Hepatocyte (in vitro differentiated cells): ENCODE measurements around the gene ILDR2. TPM values are rescaled to one million over a fixed set of nuclear protein-coding genes. Genes with fewer than 3 reads are reported as not detected.

ENCODE experiments used
- DNase-seq: peaks from one replicate; pipeline ENCODE4 v3.0.0-alpha.2; 2016; ENCODE audit warnings: low spot score
- H2AFZ ChIP-seq: fragments of 200-600 bp; sonication (generic); 2 replicates; pipeline ENCODE4 v1.6.0; 2016; ENCODE audit warnings: antibody characterized with exemption, mild to moderate bottlenecking
- H3K27ac ChIP-seq: fragments of 200-600 bp; sonication (generic); 2 replicates; pipeline ENCODE4 v1.5.1; 2016; ENCODE audit warnings: mild to moderate bottlenecking
- H3K27me3 ChIP-seq: fragments of 200-600 bp; sonication (generic); 2 replicates; pipeline ENCODE4 v1.6.1; 2016
- H3K36me3 ChIP-seq: fragments of 200-600 bp; sonication (generic); replicated peaks from 2 replicates; pipeline ENCODE4 v1.5.1; 2016; ENCODE audit warnings: low read depth; ENCODE audit not compliant: insufficient read depth
- H3K4me1 ChIP-seq: fragments of 200-600 bp; sonication (generic); 2 replicates; pipeline ENCODE4 v1.5.1; 2016; ENCODE audit warnings: mild to moderate bottlenecking, moderate library complexity; ENCODE audit not compliant: insufficient read depth
- H3K4me2 ChIP-seq: fragments of 200-600 bp; sonication (generic); 2 replicates; pipeline ENCODE4 v1.6.0; 2016
- H3K4me3 ChIP-seq: fragments of 200-600 bp; sonication (generic); 2 replicates; pipeline ENCODE4 v1.5.1; 2016; ENCODE audit warnings: mild to moderate bottlenecking
- H3K79me2 ChIP-seq: fragments of 200-600 bp; sonication (generic); 2 replicates; pipeline ENCODE4 v1.6.0; 2017; ENCODE audit warnings: mild to moderate bottlenecking
- H3K9me2 ChIP-seq: fragments of 200-600 bp; sonication (generic); replicated peaks from 2 replicates; pipeline ENCODE4 v1.6.0; 2017; ENCODE audit warnings: mild to moderate bottlenecking; ENCODE audit not compliant: insufficient read depth
- H3K9me3 ChIP-seq: fragments of 200-600 bp; sonication (generic); 2 replicates; pipeline ENCODE4 v1.5.1; 2016; ENCODE audit warnings: low read depth, mild to moderate bottlenecking
- H4K20me1 ChIP-seq: fragments of 200-600 bp; sonication (generic); 2 replicates; pipeline ENCODE4 v1.6.0; 2016; ENCODE audit warnings: mild to moderate bottlenecking; ENCODE audit not compliant: insufficient read depth, poor library complexity, severe bottlenecking
- EZH2 ChIP-seq: fragments of 200-600 bp; sonication (generic); IDR thresholded peaks from 2 replicates; pipeline ENCODE4 v1.6.1; 2016; ENCODE audit warnings: antibody characterized with exemption, mild to moderate bottlenecking, borderline replicate concordance
- EZH2phosphoT487 ChIP-seq: fragments of 200-600 bp; sonication (generic); IDR thresholded peaks from one replicate; pipeline ENCODE4 v1.6.1; 2018; ENCODE audit warnings: antibody characterized with exemption, mild to moderate bottlenecking, low read depth, moderate library complexity; ENCODE audit not compliant: unreplicated experiment, severe bottlenecking
- WGBS: methylation state at CpG from one replicate; pipeline ENCODE4 v1.1.6; 2016; ENCODE audit warnings: low lambda C conversion rate; ENCODE audit errors: missing lambda C conversion rate; 5-methylcytosine and 5-hydroxymethylcytosine counted together
- polyA plus RNA-seq: library from polyadenylated mRNA; unstranded; fragments of >200 nt; fragmentation: Nextera tagmentation; extraction: Ambion mirVana; gene quantifications from 2 replicates; pipeline ENCODE4 v1.2.1, GENCODE V29; 2016
- total RNA-seq: library from RNA; depleted of rRNA; stranded (reverse); fragments of >200 nt; gene quantifications from 2 replicates; pipeline ENCODE4 v1.2.3, GENCODE V29; 2014
- TF ChIP-seq, protein P1 (sequence below): fragments of 200-600 bp; sonication (generic); IDR thresholded peaks from 2 replicates; pipeline ENCODE4 v1.5.1; 2016; ENCODE audit warnings: antibody characterized with exemption, mild to moderate bottlenecking; ENCODE audit not compliant: poor library complexity

The ILDR2 gene
- total and polyA plus RNA-seq, 2 experiments from 2014 or later: 1.6 to 3.4 TPM

DNA sequence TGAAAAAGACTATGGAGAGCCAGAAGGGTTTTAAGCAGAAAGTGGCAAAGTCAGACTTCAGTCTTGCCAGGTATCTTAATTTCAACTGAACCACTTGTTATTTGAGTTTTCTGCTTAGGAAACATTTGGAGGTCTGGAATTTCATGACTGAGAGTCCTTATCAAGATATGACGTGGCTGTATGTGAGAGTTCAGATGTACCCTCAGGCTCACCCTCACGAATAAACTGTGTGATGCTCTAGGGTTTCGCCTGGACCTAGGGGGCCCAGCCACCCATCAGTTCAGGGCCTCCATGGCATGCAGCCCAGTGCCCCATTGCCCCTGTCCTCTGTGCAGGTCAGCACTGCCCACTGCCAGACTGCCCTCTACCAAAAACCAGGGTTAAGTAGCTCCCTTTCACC lies 68.7 kb downstream of the ILDR2 start:
- Histone ChIP-seq H3K4me2 (no peak overlapping the region), H3K79me2 (no peaks in the 10 kb centered on the region), H3K9me3 (no peaks in the 10 kb centered on the region), H3K9me2 (no peaks in the 10 kb centered on the region), H3K27ac (no peak overlapping the region), H2AFZ (no peak overlapping the region), H3K4me1 (no peaks in the 10 kb centered on the region), H4K20me1 (no peaks in the 10 kb centered on the region), H3K4me3 (no peak overlapping the region), H3K36me3 (no peaks in the 10 kb centered on the region), H3K27me3 (no peaks in the 10 kb centered on the region)
- WGBS: 59% methylated on average over 3 of the region's 3 CpGs
- DNase-seq: no peak
- no peak for TF ChIP-seq EZH2
- TF ChIP-seq, protein P1, sequence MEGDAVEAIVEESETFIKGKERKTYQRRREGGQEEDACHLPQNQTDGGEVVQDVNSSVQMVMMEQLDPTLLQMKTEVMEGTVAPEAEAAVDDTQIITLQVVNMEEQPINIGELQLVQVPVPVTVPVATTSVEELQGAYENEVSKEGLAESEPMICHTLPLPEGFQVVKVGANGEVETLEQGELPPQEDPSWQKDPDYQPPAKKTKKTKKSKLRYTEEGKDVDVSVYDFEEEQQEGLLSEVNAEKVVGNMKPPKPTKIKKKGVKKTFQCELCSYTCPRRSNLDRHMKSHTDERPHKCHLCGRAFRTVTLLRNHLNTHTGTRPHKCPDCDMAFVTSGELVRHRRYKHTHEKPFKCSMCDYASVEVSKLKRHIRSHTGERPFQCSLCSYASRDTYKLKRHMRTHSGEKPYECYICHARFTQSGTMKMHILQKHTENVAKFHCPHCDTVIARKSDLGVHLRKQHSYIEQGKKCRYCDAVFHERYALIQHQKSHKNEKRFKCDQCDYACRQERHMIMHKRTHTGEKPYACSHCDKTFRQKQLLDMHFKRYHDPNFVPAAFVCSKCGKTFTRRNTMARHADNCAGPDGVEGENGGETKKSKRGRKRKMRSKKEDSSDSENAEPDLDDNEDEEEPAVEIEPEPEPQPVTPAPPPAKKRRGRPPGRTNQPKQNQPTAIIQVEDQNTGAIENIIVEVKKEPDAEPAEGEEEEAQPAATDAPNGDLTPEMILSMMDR: no peak
- no peak for TF ChIP-seq EZH2phosphoT487

DNA sequence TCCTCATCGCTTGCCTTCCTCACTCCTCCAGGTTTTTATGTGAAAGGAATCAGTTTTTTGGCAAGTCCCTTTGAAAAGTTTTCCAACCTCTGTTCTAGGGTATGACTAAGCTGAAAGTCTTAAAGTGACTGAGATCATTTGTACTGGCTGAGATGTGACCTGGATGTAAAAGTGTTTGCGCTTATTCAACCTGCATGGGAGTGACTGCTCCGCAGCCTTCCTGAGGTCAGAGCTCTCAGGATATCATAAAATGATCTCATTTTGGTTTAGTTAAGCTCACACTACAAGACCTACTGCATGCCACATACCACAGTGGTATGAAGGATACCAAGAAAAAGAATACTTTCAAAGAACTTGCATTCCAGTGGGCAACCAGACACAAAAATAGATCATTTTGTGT lies 69.4 kb downstream of the ILDR2 start:
- Histone ChIP-seq H3K4me2 (no peak overlapping the region), H3K36me3 (no peaks in the 10 kb centered on the region), H3K4me3 (no peak overlapping the region), H3K27ac (peak overlapping the region; percentile 21), H3K9me2 (no peaks in the 10 kb centered on the region), H2AFZ (no peak overlapping the region), H4K20me1 (no peaks in the 10 kb centered on the region), H3K9me3 (no peaks in the 10 kb centered on the region), H3K27me3 (no peaks in the 10 kb centered on the region), H3K4me1 (no peaks in the 10 kb centered on the region), H3K79me2 (no peaks in the 10 kb centered on the region)
- no peak for DNase-seq
- TF ChIP-seq EZH2 (no peak), EZH2phosphoT487 (no peak)
- 84% methylated on average over 3 of the region's 3 CpGs for WGBS

DNA sequence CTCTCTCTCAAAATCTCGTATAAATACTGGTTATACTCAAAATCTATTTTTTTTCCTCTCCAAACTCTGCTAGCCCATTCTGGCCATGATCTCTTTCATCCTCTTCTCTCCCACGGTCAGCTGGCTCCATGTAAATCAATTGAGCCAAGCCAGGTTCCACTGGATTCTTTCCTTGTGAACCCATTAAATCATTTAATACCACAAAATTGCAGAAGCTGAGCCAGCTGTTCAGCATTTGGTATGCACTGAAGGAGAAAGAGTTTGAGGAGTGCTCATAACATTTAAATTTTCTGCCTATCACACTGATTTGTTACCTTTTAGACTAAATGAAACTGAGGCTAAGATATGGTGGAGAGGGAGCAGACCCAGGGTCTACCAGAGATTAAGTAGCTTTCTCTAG lies 70.2 kb downstream of the ILDR2 start:
- H3K4me3 ChIP-seq: no peak overlapping the region
- H3K36me3 ChIP-seq: no peaks in the 10 kb centered on the region
- no peak for TF ChIP-seq EZH2
- TF ChIP-seq, protein P1: no peak
- no peak for TF ChIP-seq EZH2phosphoT487
- H3K4me2 ChIP-seq: no peak overlapping the region
- H3K27me3 ChIP-seq: no peaks in the 10 kb centered on the region
- no peak for DNase-seq
- no peaks in the 10 kb centered on the region for H3K79me2 ChIP-seq
- peak overlapping the region; percentile 21 for H3K27ac ChIP-seq
- no peaks in the 10 kb centered on the region for H3K9me3 ChIP-seq
- no peaks in the 10 kb centered on the region for H3K9me2 ChIP-seq
- no peaks in the 10 kb centered on the region for H4K20me1 ChIP-seq
- H2AFZ ChIP-seq: no peak overlapping the region
- no peaks in the 10 kb centered on the region for H3K4me1 ChIP-seq
- WGBS: 56% methylated on average over 2 of the region's 2 CpGs

DNA sequence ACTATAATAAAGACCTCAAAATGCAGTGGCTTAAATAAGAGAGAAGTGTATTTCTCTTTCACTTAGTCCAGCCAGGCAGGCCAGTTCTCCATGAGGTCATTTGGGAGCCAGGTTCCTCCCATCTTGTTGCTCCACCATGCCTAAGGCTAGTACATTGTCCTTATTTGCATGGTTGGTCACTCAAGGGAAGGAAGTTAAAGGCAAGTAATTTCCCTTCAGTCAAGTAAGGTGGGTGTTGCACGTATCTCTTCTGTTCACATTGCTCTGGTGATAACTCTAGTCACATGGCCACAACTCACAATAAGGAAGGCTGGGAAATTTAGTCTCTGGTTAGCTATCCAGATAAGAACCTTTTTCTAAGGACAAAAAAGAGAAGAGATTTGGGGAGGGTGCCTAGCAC lies 72.1 kb downstream of the ILDR2 start:
- DNase-seq: no peak
- WGBS: 81% methylated on average over 1 of the region's 1 CpG
- no peak overlapping the region for H2AFZ ChIP-seq

More for the DNA sequence above, 72.1 kb downstream of the ILDR2 start:
- no peaks in the 10 kb centered on the region for H3K79me2 ChIP-seq
- no peak overlapping the region for H3K27ac ChIP-seq
- TF ChIP-seq EZH2phosphoT487 (no peak), EZH2 (no peak)
- TF ChIP-seq, protein P1: no peak
- no peaks in the 10 kb centered on the region for H3K9me3 ChIP-seq
- no peaks in the 10 kb centered on the region for H3K27me3 ChIP-seq
- no peaks in the 10 kb centered on the region for H3K9me2 ChIP-seq
- no peaks in the 10 kb centered on the region for H3K4me1 ChIP-seq
- no peaks in the 10 kb centered on the region for H3K36me3 ChIP-seq
- no peak overlapping the region for H3K4me2 ChIP-seq
- no peak overlapping the region for H3K4me3 ChIP-seq
- no peaks in the 10 kb centered on the region for H4K20me1 ChIP-seq
